Raji (cell line): ENCODE measurements around the gene CSF3R.

Source experiments
- POLR2A ChIP-seq: IDR thresholded peaks from 2 replicates; pipeline ENCODE4 v1.6.1; 2011; ENCODE audit warnings: low read depth, low read length, control low read depth; ENCODE audit not compliant: insufficient read depth

CSF3R gene

DNA sequence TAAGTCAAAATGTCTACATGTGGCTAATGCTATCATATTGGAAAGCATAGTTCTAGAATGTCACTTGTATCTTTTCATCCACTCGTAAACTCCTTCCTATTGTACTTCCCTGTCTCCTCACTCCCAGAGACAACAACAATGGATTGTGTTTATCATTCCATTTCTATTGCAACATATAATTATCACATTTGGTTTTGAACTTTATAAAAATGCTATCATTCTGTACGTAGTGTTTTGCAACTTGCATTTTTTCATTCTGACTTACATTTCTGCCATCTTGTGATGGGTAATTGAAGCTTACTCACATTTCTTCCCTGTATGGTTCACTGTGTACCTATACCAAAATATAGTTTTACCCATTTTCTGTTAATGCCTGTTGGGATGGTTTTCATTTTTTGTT, 14.5 kb upstream of the CSF3R start:
- TF ChIP-seq POLR2A: no peak

GRCh38 chr1:36494971-36495370, 12.3 kb upstream of the CSF3R start:
- no peak for TF ChIP-seq POLR2A

DNA sequence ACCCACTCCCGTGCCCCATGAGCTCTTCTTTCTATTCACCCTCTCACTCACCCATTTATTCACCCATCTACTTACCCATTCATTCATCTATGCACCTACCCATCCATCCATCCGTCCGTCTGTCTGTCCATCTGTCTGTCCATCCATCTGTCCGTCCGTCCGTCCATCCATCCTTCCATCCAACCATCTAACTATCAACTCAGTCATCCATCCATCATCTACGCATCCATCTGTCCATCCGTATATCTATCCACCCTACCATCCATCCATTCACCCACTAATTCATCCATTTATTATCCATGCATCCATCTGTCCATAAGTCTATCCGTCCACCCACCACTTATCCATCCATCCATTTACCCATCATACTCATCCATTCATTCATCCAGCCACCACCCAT, 10.8 kb upstream of the CSF3R start:
- no peak for TF ChIP-seq POLR2A

DNA sequence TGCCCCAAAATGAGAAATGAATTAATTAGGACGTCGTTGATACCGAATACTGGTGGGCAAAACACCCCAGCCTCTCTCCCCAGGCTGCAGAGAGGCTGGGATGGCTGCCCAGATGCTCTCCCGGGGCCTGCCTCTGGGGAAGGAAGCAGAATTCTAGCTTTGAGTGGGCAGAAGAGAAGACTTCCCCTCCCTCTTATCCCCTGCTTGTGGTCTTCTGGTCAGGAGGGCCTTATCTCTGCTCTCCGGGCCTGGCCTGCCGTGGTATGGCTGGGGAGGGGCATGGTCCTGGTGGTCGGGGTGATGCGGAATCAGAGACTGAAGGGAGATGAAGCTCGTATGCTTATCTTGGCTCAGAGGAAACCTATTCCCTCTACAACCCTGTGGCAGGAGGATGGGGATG, 9.8 kb upstream of the CSF3R start:
- TF ChIP-seq POLR2A: no peak

DNA sequence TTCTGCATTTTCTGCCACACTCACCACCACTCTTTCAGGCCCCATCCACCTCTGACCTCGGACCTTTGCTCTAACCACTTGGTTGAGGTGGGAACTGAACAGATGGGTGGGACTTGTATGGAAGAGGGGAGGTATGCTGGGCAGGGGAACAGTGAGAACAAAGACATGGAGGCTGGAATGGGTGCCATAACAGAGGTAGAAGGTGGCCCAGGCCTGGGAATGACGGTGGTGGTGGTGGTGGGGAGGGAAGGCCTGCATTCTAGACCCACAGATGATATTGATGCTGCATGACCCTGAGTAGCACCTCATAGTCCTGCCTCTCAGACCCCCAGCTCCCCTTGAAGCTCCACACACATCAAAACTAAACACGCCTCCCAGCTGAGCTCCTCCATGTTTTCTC, 5.2 kb upstream of the CSF3R start:
- no peak for TF ChIP-seq POLR2A

DNA sequence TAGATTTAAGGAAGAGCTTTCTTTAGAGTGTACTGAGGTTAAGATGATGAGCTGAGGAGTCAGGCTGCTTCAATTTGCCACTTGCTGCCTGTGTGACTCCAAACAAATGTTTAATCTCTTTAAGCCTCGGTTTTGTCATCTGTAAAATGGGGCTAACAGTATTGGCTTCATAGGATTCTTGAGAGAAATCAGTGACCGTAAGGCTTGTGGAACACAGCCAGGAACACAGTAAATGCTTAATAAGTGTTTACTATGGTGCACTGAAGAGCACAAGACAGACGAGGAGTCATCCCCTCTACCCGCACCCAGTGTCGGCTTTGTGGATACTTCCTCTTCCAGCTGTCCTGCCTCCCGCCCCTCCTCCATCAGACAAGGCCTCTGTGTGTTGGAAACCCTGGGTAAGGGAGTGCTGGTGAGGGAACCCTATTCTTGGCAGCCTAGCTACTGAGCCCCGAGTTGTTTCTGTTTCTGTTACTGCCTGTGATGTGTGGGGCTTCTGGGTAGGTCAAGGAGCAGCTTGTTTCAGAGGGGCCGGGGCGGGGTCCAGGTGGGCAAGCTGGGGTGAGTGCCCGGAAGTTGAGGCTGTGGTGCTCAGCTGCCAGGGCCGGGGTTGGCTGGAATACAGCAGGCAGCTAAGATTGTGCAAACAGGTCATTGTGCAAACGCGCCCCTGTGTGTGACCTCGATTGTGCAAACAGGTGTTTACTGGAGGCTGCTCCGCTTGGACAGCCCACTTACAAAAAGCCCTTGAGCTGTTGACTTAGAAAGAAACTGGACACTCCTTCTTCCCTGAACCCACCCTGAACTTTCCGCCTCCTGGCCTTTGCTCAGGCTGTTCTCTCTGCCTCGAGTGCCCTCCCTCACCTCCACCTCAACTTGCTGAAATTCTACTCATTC, 4.0 kb upstream of the CSF3R start:
- TF ChIP-seq POLR2A: no peak

GRCh38 chr1:36486093-36486438, 3.4 kb upstream of the CSF3R start:
- no peak for TF ChIP-seq POLR2A

DNA sequence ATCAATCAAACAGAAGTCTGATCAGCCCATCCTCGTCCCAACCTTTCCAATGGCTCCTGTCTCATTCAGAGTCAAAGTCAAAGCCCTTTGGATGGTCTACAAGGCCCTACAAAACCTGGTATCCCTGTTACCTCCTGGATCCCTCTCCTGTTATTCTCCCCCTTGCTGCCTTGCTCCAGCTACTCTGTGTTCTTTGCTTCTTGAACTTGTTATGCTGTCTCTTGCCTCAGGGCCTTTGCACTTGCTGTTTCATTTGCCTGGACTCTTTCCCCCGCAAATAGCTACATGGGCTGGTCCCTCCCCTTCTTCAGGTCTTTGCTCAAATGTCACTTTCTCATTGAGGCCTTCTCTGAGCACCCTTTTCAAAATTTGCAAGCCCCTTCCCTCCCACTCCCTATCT, 1.4 kb upstream of the CSF3R start:
- TF ChIP-seq POLR2A: no peak

DNA sequence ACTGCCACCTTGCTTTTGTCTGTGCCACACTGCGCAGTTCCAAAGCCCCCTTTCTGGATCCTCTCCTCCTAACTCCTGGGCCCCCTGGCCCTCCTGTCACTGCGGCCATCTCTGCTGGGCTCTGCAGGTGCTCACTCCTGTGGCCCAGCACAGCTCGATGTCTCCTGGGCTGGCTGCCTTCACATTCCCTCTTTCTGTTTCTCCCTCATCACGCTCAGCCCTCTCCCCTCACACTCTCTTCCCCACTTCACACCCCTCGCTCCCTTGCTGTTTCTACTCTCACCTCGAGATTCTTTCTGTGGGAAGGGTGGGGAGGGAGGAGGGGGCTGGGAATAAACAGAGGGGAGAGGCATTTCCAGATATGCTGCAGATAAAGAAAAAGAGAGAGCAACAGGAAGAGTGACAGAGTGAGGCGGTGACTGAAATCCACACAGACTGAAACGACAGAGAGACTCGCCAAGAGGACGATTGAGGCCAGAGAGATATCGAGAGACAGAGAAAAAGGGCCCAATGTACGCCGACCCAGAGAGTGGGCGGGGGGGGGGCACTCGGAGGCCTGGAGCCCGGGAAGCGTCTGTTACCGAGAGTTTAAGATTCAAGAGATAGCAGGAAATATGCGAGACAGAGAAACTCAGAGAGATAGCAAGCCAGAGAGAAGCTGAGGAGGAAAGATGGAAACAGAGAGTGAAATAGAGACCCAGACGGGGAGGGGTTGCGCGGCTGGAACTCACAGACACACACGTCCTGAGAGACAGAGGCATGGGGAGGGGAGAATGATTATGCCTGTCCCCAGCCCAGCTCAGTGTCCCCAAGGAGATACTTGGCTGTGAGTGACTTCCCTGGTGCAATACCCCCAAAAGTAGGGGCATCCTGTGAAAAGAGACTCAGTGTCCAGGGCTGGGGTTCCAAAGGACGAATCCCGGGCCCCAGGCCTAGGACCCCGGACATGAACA, 666 bp downstream of the CSF3R start:
- TF ChIP-seq POLR2A: no peak

DNA sequence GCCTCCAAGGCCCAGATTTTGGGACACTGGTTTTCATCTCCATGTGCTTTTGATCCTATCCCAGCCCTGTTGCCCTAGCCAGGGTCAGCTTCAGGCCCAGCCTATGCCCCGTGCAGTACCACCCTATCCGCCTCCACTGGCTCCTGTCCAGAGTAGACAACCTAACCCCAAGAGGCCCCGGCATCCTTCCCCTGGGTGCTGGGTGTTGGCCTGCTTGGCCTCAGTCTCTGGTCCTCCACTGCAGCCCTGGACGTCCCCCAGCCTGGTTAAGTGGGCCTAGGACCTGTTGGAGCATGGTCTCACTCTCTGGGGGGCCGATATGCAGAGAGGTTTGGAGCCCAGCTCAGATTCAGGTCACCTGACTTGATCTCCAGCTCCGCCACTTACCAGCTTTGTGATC, 1.6 kb downstream of the CSF3R start:
- TF ChIP-seq POLR2A: no peak

GRCh38 chr1:36480161-36480560, 2.6 kb downstream of the CSF3R start:
- TF ChIP-seq POLR2A: no peak

DNA sequence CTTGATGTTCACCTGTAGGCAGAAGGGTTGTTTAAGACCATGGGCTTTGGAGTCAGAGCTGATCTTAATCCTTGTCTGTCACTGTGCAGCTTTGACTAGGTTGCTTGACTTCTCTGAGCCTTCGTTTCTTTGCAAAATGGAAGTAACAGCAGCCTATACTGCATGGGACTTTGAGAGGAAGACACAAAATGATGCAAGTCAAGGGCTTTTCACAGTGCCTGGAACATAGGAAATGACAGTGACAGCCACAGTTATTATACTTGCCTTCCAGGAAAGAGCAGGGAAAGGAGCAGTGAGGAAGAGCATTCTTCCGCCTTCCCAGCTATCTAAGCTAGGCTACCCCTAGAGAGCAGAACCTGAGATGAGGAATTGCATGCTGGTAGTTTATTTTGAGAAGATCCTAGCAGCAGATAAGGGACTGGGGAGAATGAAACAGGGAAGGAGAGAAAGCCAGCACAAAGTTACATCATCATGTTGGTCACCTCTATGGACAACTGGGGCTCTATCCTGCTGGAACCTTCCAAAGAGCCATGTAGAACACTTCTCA, 3.1 kb downstream of the CSF3R start:
- no peak for TF ChIP-seq POLR2A

GRCh38 chr1:36476945-36477344, 5.8 kb downstream of the CSF3R start:
- no peak for TF ChIP-seq POLR2A

DNA sequence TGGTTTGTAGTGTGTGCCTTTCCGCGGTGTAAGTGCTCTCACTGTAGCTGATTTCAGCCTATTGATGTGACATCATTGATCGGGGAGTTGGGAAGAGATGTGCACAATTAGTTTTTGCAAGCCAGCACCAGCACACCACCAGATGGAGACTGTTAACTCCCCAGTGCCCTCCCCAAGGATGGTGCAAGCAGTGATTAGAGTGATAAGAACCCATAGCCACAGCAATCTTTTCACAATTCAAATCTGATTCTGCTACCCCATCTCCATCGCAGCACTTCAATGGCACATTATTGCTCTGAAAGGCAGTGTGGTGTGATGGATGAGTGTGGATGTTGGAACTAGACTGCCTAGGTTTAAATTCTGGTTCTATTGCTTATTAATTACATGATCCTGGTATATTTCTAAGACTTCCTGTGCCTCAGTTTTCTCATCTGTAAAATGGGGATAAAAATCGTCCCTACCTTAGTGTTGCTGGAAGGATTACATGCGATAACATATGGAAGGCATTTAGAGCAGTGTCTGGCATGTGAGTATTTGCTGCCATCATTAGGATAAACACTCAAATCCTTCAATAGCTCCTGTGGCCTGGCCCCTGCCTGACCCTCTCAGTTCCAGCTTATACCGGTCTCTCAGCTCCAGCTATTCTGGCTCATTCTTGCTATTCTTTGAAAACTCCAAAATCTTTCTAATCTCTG, 6.7 kb downstream of the CSF3R start:
- no peak for TF ChIP-seq POLR2A

- no peak for TF ChIP-seq POLR2A
Measured at GRCh38 chr1:36475341-36475740, 7.4 kb downstream of the CSF3R start.
